ENCODE measurements around the gene DAD1. TPM values are rescaled to one million over a fixed set of nuclear protein-coding genes. Genes with fewer than 3 reads are reported as not detected.

DAD1 gene
- total and polyA plus RNA-seq, 2 of the 8 experiments (the other 6 are each of a cell fraction or from before 2014, with no cell fraction given), result 131 to 440 TPM

DNA sequence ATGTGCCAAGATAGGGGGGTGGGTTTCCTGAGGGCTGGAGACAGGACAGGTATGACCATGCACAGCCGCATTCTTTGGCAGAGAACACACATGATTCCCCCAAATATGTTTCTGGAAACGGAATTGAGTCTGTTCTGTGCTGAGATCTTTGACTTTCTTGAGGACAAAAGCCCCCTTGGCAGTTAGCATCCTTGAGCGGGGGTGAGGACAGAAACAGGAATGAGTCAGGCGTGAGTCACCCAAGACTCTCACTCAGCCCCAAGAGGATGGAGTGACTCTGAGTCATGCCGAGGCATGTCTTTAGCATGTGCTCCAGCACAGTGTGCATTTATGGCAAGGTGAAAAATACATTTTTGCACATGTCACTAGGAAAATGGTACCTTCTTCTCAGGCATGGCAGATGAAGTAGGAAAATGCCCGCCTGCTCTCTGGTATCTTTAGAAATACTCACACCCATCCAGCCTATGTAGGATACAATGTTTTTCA lies 52.1 kb downstream of the DAD1 start (continued):
- TF ChIP-seq TAF1 (IDR thresholded peaks at IDR 0.05; ENCODE audit: low read depth, low read length) (no peak), JUN (IDR thresholded peaks at IDR 0.05; ENCODE audit: low read depth, low read length) (no peak), CREB1 (IDR thresholded peaks at IDR 0.05) (no peak)
